HG02610 (cell line): ENCODE results near the gene MYF5.
"Not testable (repeated sequence)": the region's sequence is repeated elsewhere in the genome, so short reads cannot be mapped to it uniquely, and the experiment has no call there.

ENCODE experiments used
- ATAC-seq: cut with Tn5 transposase; IDR thresholded peaks from one replicate; pipeline ENCODE4 v1.9.1; 2021; ENCODE audit warnings: mild to moderate bottlenecking, moderate library complexity; ENCODE audit not compliant: unreplicated experiment

MYF5 gene

GRCh38 chr12:80716696-80717469 lies at the start of gene MYF5:
Gene MYF5, plus strand, starts transcription at chr12:80716912. Its CDS starts 152 bp downstream, at chr12:80717064.
- ATAC-seq: no peak

GRCh38 chr12:80670214-80670613 lies 46.5 kb upstream of the MYF5 start:
- ATAC-seq: no peak

GRCh38 chr12:80676042-80676636 lies 40.6 kb upstream of the MYF5 start:
- ATAC-seq: not testable (repeated sequence)

DNA sequence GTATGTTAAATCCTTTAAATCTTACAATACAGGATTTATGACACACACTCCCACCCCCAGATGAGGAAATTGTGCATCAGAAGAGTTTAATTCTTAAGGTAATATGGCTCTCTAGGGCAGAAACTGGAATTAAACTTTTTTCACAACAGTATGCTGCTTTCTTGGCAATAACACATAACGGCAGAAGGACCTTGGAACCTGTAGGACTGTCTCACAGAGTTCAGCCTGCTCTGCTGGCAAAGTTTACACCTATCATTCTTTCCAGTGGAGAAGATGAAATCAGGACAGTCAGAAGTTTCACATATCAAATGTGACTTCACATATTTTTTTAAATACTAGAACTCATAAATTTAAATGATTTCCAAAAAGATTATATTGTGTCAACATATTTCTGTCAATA lies 39.9 kb upstream of the MYF5 start:
- ATAC-seq: no peak

DNA sequence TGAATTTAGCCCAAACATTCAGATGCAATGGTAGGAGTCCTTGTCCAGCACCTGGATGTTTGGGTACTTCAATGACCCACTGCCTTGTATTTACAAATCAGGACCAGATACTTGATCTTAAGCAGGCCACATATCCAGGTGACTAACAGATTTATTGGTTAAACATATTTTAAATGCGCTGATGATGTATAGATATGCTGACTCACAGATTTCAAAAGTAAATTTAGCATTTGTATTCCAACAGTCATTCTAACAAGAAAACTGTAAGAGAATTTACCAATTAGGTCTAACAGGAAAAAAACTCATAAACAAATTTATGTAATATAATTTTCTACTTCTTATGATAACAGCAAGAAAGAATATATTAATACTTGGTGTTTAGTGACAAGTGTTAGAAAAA lies 38.7 kb upstream of the MYF5 start:
- ATAC-seq: no peak

DNA sequence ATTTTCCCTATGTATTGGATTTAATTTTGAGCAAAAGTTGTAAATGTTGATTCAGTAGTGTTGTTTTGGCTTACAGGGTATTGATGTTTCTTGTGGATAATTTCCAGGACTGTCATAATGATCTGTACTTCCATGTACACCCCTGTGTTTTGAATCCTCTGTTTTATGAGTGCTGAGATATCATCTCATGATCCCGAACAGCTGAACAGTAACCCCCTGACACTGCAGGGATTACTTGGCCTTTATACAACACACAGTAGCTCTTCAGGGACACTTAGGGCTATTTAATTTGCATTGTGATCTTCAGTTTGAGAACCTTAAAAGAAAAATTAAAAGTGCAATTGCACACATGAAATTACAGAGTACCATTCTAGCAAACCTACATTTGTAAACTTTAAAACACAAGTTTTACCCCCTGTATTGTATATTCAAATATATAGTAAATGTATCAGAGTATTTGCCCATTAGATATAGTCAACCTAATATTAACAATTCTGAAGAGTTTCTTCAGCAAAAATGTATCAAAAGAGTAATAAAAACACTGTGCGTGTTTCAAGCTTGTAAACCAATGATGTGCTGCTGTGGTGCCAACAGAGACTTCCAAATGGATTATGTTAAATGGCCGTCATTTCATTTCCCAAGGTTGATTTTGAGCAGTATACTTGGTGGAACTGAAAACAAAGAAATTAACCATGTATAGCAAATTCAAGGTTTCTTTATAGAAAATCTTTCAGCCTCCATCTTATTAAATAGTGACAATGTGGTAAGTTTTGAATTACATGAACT lies 37.2 kb upstream of the MYF5 start:
- ATAC-seq: no peak

GRCh38 chr12:80681287-80681686 lies 35.4 kb upstream of the MYF5 start:
- ATAC-seq: no peak

- no peak for ATAC-seq
Observed at GRCh38 chr12:80681786-80682185, 34.9 kb upstream of the MYF5 start.

- ATAC-seq: no peak
Observed at GRCh38 chr12:80684077-80684495, 32.6 kb upstream of the MYF5 start.

DNA sequence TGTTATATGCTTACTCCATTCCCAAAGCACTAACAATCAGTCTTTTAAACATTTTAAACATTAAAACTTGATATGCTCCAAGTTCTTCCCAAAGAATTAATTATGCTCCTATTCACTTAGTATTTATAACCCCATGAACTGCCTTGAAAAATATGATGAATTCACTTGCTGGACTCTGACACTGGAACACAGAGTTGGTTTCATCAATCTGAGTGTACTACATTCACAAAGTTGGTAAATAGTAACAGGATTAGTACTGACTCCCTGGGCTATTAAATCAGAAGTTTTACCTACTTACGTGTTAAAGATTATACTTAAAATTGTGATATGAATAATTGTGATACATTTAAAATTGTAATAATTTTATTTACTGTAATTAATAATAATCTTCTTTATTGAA lies 26.6 kb upstream of the MYF5 start:
- ATAC-seq: no peak

DNA sequence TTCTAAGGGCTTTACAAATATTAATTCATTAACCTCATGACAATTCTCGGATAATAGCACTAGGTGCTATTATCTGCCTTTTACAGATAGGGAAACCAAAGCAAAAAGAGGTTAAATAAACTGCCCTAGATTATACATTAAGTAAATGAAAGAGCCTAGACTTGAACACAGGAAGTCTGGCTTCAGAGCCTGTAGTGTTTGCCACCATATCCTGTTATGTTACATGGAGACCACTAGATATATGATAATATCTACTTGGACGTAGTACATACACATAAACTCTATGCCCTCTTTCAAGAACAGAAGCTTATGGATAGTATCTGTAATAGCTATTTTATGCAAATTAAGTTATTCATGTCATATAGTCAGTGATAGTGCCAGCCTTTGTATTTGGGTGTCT lies 26.2 kb upstream of the MYF5 start:
- no peak for ATAC-seq

- ATAC-seq: no peak
Observed at GRCh38 chr12:80692114-80692513, 24.6 kb upstream of the MYF5 start.

- ATAC-seq: no peak
Observed at GRCh38 chr12:80697270-80697887, 19.3 kb upstream of the MYF5 start.

- ATAC-seq: no peak
Observed at GRCh38 chr12:80698256-80698655, 18.5 kb upstream of the MYF5 start.

- ATAC-seq: no peak
Observed at GRCh38 chr12:80698847-80699542, 17.7 kb upstream of the MYF5 start.

DNA sequence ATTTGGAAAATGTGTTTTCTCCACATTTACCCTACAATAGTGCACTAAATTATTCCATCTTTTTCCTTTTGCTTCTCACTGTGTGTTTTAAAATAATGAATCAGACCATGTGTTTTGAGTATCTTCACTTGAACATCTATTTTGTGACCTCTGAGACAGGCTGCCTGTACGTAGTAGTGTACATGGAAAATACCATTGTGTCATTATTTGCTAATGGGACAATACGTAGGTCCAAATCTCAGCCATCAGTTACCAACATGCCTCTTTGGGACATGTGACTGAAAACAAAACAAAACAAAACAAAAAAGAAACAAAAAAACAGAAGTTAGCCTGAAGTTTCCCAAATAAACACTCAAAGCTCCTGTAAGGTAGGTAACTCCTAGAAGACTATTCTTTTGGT lies 16.4 kb upstream of the MYF5 start:
- peak; percentile 31 for ATAC-seq

GRCh38 chr12:80701388-80701787 lies 15.3 kb upstream of the MYF5 start:
- no peak for ATAC-seq

DNA sequence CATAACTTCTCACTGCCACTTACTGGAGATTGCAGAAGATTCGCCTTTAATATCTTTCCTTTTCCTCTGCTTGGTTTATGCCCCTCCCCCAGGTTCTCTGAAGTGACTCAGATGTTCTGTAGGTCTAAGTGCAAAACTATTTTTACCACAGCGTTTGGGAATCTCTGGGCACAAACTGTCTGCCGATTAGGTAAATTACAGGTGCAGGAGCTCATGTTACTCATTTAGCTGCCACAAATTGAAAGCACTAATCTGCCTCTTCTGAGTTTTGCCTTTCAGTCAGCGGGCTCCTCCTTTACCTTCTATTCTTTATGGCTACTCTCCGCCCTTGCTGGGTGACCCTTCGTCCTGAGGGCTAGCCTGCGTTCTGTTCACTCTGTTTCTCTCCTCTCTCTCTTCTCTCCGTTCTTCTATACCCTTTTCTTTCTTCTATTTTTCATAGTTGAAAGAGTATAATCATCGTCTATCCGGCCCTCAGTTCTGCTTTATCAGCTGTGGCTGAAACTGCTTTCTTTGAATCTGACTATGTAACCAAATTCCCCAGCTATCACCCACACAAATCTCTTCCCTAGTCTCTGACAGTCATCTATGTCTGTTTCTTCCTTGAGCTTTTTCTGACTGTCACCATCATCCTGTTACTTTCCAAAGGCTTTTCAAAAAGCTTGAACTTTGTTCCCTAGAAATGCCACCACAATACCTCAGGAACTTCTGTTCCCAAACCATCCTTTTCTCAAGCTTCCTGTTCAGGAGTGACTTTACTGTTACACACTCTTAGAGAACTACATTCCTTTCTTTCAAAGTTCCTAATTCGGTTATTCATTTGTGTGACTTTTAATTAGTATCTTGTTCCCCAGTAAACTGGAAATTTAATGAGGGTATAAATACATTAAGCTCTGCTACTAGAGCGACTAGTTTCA lies 13.6 kb upstream of the MYF5 start:
- ATAC-seq: peak; percentile 88

DNA sequence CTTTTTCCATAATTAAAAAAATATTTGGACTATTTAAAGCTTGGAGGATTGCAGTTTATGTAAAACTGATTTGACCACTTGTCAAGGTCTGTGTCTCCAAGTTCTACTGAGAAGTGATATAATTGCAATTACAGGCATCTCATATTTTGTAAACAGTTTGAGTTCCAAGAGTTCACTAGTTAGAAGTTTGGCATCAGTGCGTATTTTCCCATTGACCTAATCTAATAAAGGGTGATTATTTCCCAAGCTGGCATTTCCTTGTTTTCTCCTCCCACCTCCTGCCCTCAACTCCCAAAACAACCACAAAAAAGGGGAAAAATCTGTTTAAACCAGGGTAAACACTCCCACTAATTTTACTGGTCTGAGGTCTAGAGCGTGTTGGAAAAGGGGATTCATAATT lies 12.3 kb upstream of the MYF5 start:
- no peak for ATAC-seq
